IPS-NIHi11 (cell line): Measurements from ENCODE around the gene SRRM2.
A peak's percentile ranks its signal among the peaks of the same experiment; 100 is the strongest.

Experiments used
- DNase-seq: peaks from one replicate; pipeline ENCODE4 v3.0.0; 2012; ENCODE audit warnings: mixed read lengths, low spot score

Gene SRRM2

GRCh38 chr16:2752035-2752849 is at the start of gene SRRM2:
Gene SRRM2 (plus strand): TSS chr16:2752638. CDS start chr16:2756365, 3,727 bp downstream.
- peak; percentile 95 for DNase-seq

DNA sequence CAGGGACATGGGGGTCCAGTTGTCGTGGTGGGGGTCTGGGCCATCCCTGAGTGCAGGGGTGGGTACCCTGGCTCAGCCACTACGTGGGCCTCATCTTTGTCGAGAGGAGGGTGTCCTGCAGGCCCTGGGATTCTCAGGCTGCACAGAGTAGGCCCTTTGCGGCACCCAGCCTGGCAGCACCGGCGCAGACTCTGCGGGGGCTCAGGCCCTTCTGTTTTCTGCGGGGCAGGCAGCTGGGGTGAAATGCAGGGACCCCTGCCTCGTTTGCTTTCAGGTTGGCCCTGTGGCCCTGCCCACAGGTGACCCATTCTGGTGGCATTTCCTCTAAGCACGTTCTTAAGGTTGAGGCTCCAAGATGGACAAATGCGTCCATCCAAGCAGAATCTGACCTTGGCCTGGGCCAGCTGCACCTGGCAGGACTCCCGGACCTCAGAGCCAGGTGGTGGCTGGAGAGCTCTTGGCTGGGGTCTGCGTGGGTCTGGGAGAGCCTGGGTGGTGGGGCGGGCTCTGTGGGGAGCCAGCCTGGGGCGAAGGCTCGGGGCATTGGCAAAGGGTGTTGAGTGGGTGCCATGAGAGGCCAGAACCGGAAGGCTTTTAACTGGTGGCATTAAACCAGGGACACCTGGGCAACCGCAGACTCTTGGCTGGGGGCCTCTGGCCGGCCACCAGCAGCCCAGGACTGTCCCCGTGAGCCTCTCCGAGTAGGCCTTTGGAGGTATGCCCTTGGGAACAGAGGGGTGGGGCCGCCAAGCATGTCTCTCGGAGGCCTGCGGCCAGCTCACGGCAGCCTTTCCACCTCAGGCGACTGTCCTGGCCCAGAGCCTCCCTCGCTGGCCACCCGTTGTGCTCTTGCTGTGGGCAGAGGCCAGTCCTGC is 49.3 kb upstream of the SRRM2 start:
- DNase-seq = no peak

GRCh38 chr16:2704166-2704982 is 48.1 kb upstream of the SRRM2 start:
- DNase-seq = no peak

GRCh38 chr16:2704983-2705275 is 47.5 kb upstream of the SRRM2 start:
- DNase-seq = no peak

DNA sequence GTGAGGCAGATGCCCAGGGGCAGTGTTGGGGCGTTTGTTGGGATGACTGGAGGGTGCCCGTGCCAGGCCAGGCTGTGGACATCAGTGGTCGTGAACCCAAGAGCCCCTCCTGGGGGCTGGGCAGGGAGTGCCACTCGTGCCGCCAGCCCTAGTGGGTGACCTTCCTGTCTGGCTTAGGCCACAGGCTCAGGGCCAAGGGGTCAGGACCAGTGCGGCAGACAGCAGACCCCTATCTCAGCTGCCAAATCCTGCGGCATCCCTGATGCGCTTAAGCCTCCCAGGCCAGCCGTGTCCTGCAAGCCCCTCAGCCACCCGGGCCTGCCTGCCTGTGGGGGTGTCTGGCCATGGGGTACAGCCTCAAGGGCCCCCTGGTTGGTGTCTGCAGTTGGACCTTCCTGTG is 47.1 kb upstream of the SRRM2 start:
- no peak for DNase-seq

GRCh38 chr16:2706085-2706484 is 46.4 kb upstream of the SRRM2 start:
- no peak for DNase-seq

DNA sequence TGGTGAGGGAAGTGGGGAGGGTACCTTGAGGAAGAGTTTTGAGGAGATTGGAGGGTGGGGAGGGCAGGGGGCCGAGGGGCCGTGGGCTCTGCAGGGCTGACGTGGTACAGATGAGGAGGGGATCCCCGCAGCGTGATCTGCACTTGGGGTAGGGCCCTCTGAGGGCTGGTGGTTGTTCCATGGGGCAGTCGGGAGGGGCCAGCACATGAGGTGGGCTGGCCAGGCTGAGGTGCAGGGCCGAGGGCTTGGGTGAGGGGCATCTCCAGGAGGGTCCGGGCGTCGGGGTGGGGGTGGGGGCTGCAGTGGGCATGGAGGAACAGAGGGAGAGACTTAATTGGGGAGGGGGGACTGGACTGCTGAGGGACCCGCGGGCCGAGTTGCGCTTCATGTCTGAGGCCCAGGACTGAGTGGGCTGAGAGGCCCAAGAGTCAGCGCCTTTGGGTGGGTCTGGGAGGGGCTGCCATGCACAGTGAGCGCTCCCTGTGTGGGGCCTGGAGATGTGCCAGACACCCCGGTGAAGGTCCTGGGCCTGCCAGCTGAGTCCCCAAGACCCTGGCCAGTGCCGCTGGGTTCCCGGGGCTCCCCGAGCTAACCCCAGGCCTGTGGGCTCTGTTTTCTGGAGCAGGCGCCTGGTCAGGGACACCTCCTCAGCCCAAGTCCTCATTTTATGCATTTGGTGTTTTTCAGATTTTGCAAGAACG is 45.7 kb upstream of the SRRM2 start:
- DNase-seq = no peak

DNA sequence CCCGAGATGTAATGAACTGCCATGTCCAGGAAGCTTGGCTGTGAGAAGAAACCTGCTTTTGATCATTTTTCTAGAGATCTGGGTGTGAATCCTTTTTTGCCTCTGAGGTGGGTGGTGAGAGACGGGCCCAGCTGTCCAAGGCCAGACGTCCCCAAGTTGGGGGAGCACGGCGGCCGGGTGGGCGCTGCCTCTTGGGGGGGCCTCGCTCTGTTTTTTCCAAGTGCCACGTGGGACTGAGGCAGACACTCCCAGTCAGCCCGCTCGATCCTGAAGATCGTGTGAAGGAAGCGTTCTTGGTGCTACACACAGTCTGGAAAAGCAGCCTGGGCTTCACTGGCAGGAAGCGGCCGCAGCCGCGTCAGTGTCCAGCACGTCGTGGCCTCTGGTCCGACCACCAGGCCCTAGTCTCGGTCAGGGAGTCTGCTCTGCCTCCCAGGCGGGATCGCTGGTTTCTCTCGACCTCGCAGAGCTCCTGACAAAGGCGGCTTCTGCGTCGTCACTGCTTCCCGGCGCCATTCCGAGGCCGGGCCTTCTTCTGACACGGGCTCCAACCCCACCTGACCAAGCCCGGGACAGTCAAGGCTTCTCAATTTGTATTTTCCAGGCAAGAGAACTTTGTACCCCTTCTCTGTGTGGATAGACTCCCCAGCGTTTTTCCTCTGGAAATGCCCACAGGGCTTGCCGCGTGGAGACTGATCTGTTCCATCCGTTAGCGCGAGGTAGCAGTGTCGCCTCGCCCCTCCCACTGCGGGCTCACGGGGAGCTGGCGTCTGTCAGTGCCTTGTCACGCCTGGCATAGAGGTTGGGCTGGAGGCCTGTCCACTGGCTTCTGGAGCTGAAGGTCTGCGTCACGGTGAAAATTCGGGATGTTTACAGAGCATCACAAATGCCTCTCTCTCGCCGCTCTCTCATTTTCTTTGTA is 44.8 kb upstream of the SRRM2 start:
- no peak for DNase-seq

GRCh38 chr16:2708290-2708639 is 44.2 kb upstream of the SRRM2 start:
- DNase-seq = no peak

DNA sequence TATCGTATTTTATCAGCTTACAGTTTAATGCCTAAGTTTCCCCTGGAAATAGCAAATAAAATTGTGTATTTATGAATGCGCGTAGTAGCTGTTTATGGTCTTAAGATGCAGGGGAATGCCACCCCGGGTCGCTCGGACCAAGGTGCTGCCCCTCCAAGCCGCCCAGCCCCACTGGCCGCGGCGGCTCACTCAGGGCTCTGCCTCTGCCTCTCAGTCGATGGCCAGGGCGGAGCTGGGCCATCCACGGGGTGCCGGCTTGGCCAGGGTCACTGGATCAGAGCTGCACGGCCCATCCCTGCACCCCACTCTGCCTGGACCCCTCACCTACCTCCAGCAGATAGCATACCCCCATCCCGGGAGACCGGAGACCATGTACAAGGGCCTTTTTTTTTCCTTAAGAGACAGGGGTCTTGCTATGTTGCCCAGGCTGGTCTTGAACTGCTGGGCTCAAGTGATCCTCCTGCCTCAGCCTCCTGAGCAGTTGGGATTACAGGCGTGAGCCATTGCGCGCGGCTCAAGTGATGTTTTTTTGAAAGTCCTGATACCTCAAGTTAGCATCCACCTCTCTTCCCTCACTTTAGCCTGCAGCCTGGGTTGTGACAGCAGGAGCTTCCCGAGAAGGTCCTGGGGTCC is 43.4 kb upstream of the SRRM2 start:
- no peak for DNase-seq

DNA sequence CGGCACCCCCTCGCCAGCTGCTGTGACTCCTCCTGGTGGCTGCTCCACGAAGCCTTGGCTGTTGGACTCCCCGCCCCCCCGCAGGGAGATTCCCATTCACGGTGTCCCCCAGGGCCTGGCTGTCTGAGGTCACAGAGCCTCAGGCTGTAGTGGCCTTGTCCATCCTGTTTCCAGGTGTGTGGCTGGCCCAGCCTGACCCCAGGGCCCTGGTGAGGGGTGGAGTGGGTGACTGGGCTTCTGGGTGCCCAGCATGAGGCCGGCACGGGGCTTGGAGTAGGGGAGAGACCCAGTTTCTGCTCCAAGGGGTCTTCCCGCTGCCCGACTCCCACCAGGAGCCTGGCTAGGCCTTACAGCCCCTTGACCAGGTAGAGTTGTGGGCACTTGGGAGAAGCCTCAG is 42.9 kb upstream of the SRRM2 start:
- DNase-seq = no peak

DNA sequence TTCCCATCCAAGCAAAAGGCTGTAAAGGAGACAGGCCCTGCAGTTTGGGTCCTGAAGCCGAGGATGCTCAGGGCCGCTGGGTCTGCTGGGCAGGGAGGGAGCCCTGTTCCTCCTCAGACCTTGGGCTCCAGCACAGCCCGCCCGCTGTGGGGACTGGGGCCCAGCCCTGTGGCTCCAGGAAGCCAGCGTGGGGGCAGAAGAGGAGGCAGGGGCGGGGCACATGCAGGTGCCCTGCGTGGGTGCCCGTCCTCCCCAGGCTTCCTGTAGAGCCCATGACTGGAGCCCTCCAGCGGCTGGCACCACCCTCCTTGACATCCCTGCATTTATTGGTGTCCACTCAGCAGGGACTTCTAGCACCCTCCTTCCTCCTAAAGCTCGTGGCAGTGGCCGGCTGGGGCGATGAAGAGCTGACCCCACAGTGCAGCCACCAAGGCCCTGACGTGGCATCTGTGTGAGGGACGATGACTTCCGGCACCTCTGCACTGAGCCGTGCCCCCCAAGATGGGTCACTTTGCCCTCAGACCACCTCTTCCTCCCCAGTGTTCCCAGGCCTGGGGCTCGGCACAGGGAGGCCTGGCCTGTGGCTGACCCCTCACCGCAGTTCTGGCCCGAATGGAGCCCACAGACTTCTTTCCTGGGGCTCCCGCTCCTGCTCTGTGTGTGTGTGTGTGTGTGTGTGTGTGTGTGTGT is 42.3 kb upstream of the SRRM2 start:
- DNase-seq = no peak

GRCh38 chr16:2710711-2711231 is 41.7 kb upstream of the SRRM2 start:
- no peak for DNase-seq

- DNase-seq = no peak
Observed at GRCh38 chr16:2711370-2712062, 40.9 kb upstream of the SRRM2 start.

DNA sequence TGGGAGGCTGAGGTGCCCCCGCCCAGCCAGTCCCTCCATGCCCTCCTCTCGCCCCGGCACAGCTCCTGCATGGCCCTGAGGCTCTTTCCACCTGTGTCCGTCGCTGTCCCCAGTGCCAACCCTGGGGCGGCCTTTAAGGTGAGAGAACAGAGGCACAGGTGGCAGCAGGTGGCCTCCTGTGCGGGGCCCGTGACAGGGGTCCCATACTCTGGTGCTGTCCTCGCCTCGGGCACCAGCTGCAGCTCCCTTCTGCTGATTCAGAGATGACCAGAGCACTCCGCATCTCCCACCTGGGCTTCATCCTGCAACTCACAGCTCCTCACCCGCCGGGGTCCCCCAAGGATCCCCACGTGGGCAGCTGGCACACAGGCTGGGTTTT is 40.4 kb upstream of the SRRM2 start:
- DNase-seq = no peak

GRCh38 chr16:2712546-2712945 is 39.9 kb upstream of the SRRM2 start:
- no peak for DNase-seq

DNA sequence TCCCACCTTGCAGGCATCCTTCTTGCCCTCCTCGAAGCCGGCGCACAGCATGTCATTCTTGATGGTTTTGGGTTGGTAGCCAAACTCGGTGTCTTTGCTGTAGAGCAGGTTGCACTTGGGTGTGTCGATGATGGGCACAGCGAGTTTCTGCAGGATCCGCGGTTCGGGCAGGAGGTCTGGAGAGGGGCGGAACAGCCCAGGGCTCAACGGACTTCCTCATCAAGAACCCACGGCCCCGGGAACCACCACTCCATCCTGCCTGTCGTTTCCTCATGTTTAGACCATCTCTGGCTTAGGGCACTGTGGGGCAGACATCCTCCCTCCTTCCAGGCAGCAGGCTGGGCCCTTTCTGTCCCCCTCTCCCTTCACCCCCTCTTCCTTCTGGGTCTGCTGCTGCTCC is 38.9 kb upstream of the SRRM2 start:
- DNase-seq = no peak

- no peak for DNase-seq
Observed at GRCh38 chr16:2713985-2714774, 38.3 kb upstream of the SRRM2 start.
